NCI-H748 (cell line): ENCODE results near the gene LRRC8B.
A peak's percentile ranks its signal among the peaks of the same experiment; 100 is the strongest.
"Not testable (repeated sequence)": the region's sequence is repeated elsewhere in the genome, so short reads cannot be mapped to it uniquely, and the experiment has no call there.

Source experiments
- DNase-seq: peaks from one replicate; lab custom pipeline; 2025; ENCODE audit not compliant: unreplicated experiment; lab: John Stamatoyannopoulos, UW

The LRRC8B gene

DNA sequence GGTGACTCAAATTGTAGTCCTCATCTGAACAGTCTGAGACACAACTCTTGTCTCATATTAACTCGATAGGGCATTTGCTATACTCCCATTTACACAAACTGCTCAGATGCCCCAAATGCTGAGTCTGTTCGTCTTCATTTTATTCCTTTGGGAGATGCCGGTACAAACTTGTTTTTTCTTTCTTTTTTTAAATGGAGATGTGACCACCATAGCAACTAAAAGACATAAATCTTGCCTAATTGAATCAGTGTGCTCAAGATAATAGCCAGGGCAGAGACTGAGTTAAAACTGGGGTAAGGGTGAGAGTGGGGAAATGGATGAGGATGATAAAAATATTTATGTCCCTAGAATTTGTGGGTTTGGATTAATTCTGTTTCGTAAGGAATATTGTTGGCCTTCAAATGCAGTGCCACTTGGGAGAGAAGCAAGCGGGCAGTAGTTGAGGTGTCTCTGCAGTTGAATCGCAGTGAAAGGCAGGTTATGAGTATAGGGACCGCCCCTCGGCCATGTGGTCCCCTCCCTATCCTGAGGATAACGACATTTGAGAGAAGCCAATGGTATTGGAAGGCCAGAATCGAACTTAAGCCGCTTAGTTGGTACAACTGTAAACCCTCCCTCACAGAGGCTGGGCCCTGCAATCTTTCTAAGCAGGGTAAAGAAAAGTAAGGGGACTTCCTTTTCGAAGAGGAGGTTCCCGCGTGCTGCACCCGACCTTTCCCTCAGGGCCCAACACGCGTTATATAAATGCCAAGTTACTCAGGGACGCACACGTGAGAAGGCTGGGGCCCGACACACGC is 859 bp upstream of the LRRC8B start:
- DNase-seq = peak; percentile 83

DNA sequence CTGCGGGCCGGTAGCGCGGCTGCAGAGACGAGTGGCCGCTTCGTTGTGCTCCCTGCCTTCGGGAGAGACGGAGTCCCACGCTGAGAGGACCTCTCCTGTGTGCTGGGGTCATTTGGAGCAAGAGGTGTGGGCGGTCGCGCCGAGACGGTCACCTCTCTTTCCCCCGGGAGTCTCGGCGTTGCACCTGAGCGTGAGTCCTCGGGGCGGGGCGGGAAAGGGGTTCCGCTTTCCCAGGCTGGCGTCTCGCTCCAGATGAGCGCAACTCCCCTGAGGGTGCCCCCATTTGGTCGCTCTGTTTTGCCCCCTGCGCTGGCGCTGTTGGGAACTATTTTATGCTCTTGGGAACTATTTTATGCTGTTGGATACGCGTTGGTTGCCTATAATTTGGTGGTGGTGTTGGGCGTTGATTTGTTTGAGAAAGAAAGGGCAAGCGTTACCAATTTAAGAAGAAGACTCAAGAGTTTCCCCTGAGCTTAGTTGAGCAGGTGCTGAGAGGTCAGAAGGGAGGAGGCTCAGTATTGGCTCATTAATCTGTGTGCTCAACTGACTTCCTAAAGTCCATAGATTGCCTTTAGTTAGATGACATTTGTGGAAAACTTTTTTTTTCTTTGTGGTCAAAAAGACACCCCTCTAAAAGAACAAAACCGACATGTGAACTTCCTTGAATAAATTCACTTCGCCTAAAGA is 683 bp downstream of the LRRC8B start:
- DNase-seq = peak; percentile 82

DNA sequence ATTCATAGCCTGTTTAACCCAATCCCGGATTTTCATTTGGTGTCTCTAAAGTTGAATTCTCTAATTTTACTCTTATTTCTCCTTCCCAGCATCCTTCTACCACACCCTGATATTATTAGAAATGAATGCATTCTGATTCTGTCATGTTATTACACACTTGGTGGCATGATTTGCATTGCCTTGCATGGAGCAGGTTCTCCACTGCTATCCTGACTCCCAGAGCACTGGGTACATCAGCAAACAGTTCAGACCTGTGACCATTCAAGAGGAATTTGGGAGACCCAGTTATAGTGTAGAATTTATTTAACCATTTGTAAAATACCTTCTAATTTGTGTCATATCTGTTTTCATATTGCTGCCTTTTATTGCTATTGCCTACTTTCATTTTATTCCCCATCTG is 2.6 kb downstream of the LRRC8B start:
- DNase-seq = no peak

DNA sequence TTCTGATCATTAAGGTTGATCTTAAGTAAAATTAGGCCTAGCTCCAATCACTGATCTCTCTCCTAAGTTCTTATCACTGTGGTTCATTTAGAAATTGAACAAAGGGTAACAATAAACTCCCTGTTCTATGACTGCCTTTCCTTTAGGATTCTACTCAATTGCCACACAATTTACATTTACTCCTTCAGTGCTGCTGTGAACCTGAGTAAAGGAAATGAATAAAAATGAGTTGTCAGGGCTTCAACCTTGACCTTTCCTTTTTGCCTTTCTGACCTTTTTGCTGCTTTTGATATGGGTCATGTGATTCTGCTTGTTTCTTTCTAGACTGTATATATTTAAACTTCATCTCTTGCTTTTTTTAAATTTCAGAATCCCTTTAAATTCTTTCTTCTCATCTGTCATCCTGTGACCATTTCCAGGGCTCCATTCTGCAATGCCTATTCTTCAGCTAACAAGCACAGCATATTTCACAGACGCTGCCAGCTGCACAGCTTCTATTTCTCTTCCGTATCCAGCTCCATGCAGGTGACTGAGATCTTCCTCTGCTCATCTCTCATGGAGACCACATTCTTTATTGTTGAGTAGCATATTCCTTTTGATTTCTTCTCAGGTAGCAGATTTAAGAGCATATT is 3.2 kb downstream of the LRRC8B start:
- no peak for DNase-seq

DNA sequence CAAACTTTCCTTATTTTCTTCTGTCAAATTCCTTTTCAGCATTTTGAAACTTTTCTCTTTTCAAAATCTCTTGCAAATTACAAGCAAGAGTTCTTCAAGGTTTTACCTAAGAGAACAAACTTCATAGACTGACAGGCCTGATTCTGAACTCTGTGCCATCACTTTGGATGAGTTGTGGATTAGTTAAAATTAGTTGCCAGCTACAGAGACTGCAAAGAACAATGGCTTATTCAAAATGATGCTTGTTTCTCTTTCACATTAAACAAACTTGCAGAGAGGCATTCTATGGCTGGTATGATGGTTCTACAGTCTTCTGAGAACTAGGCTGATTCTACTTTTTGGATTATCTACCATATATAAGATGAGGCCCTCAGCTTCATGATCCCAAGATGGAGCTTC is 3.8 kb downstream of the LRRC8B start:
- no peak for DNase-seq

DNA sequence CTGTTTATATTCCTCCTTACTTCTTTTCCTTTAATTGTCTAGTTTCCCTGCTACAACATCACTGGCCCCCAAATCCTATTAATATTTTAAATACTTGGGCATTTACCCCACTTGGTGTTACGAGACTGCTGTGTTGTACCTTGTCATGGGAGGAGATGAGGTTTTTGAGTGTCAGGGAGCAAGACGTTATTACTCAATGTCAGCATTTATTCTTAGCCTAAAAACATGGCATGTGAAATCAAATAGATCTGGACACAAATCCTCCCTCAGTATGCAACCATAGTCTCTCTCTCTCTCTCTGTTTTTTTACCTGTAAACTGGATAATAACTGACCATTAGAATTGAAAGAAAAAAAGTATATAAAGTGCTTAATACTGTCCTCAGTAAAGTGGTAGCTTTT is 4.6 kb downstream of the LRRC8B start:
- no peak for DNase-seq

DNA sequence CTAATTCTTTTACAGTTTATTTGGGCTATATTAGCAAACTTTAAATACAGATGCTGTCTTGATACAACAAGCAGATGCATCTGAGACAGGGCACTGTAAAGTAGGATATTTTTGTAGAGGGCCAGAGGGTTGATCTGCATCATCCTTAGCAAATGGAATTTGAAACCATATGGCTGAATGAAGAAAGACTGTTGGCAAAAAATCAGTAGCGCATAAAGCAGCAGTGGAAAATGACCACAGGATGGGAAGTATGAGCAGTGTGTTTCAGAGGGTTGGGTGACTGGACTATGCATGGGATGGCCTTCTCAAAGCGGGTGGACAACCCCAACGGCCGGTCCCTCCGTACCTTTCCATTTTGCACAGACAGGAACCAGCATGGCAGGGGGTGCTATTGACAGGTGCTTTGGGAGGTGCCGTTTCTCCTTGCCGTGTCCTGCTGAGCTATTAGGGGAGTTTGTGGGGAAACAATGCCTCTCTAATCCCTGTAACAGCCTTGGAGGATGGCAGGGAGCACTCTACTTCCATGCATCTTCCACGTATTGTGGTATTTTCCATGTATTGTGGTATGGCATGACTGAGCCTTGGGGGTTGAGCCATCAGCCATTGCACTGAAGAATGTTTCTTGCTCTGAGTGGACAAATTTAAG is 5.9 kb downstream of the LRRC8B start:
- DNase-seq = peak; percentile 2

DNA sequence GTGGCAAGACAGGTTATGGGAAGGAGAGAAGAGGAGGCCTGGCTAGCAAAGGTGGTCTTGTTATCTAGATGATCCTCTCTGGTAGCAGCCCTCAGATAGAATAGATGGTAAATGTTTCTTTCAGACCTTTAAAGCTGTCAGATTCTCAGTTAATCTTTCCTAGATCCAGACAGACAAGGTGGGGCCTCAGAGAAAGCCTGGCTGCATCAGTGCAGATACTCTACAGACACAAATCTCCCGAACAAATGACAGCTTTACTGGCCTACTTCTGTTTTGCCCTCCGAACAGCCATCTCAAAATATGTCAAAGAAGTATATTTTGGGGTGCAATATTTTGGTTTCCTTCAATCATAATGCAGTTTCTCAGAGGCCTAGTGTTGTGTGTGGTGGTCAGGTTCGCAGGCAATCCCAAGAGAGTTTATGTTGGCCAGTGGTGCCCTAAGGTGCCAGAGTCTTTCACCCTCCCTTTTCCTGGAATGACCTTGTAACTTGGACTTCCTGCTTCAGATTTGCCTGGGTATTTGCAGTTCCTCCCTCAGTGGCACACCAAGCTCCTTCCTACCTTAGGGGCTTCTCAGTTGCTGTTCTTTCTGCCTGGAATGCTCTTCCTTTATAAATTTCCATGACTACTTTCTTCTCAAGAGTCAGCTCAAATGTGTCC is 7.0 kb downstream of the LRRC8B start:
- no peak for DNase-seq

DNA sequence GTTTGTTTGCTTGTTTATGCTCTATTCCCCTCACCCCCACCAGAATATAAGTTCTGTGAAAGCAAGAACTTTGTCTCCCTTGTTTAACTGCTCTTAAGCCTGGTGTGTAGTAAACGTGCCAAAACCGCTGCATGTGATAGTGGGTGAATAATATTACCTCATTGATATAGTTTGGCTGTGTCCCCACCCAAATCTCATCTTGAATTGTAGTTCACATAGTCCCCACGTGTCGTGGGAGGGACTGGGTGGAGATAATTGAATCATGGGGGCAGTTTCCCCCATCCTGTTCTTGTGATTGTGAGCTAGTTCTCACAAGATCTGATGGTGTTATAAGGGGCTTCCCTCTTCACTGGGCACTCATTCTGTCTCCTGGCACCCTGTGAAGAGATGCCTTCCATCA is 7.6 kb downstream of the LRRC8B start:
- DNase-seq = no peak

DNA sequence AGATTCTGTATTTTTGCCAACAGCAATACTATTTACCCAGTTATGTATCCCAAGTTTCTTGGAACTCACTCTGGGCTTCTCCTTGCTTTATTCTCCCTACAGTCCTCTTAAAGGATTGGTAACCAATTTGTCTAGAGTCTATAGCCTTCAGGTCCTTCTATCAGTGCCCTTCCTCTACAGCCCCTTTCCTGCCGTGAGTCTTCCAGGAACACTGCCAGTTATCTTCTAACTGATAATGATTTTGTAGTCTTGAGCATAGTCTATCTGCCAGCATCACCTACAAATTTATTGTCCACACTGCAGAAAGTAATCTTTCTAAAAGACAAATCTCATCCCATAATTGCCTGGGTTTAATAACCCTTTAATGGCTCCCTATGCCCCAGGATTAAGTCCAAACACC is 8.2 kb downstream of the LRRC8B start:
- no peak for DNase-seq

DNA sequence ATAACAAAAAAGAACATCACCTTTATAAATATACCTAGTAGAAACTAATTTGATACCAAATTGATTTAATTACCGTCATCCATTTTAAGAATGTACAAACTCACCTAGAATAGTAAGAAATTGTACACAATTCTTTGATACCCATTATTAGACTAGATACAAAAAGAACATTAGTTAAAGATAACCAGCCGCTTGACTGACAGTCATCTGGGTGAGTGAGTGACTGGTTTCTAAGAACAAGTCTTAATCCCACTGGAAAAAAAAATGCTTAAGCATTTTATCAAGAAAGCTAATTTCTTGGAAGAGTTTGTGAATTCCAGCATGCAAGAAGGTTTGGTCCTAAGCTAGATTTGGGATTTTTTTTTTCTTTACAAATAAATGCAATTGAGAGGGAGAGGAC is 10.9 kb downstream of the LRRC8B start:
- DNase-seq = no peak

DNA sequence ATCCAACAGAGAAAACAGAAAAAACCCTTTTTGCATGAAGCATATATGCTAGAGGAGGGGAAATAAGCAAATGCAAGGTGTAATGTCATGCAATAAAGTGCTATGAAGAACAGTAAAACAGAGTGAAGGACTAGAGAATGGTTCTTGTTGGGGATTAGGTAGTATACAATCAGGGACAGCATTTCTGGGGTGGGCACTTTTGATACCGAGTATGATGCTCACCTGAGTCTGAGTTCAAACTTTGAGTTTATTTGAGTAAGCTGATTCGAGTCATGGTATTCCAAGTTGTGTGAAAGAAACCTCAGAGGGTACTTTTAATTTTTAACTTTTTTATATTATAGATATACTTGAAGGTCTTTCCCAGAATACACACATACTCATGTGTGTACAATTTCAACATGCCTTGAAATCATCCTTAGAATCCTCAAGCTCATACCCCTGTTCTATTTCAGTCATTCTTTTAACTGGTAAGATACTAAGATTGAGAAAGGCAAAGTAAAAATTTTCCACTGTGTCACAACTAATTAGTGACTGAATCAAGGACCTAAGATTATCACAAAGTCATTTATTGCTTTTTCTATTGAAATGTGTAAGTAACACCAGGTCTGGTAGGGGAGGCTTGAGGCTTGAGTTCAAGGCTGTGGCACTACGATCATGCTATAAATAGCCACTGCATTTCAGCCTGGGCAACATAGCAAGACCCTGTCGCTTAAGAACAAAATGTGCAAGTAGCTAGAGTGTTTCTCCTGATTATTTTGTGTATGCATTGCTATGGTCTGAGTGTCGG is 12.1 kb downstream of the LRRC8B start:
- no peak for DNase-seq

DNA sequence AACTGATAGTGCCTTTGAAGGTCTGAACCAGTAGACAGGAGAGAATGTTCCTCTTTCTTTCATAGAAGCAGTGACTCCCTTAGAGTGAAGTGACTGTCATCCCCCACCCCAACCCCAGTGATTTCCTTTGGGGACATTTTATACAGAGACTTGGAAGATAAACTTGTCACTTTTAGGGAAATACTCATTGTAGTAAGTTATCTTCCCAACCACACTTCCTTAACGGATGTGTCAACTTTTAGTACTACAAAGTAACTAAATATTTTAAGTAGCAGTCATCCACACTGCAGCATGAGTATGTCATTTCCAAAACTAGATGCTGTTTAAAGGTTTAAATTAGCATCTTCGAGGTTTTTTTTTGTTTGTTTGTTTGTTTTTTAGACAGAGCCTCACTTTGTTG is 13.7 kb downstream of the LRRC8B start:
- no peak for DNase-seq

DNA sequence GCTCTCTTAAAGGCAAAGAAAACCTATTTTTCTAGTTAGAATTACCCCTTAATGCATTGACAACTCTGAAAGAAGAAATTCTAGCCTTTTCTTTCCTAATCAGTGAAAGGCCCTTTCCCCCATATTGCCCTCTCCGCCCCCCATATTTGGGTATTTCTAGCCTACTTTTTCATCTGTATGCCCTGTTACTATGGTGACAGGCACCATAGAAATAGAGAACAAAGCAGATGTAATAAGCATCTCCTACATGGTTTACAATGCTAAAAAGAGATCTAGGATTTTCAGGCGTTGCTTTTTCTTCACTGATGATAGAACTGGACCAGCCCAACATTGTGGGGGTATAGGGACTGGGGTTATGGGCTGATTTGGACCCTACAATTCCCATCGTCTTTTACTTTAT is 14.5 kb downstream of the LRRC8B start:
- no peak for DNase-seq

DNA sequence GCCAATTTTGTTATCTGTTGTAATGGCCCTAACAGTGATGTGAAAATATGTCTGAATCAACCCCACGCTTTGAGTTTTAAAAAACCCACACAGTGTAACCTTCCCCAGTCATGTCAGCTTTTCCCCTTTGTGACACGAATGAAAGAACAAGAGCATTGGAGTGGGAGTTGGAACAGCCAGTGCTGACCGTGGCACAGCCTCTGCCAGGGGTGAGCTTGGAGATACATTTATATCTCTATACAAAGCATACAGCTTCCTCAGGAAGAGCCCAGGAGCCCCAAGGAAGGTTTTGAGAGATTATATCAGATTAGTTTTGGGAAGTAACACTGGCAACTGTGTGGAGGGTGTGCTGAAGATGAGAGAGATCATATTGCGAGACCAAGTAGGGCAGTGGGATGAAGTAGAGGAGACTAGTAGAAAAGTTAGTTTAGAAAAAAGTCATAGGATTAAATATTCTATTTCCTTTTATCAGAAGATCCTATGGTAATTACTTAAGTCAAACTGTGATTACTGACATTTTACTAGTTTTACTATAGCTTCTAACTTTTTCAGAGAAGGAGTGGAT is 15.9 kb downstream of the LRRC8B start:
- DNase-seq = no peak

DNA sequence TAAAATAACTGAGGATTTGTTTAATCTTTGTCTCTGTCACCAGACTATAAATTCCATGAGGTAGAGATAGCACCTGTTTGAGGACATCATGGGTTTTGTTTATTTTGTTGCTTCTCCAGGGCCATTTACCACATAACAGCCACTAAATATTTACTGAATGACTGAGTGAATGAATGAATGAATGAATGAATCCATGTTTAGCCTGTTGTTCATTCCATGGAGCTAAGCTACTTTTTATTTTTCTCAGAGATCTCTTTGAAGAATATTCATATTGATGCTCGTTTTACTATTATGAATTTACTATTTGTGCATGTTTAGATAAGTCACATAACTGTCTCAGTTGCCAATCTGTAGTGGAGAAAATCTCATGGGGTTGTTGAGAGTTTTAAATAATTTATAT is 17.7 kb downstream of the LRRC8B start:
- DNase-seq = no peak

DNA sequence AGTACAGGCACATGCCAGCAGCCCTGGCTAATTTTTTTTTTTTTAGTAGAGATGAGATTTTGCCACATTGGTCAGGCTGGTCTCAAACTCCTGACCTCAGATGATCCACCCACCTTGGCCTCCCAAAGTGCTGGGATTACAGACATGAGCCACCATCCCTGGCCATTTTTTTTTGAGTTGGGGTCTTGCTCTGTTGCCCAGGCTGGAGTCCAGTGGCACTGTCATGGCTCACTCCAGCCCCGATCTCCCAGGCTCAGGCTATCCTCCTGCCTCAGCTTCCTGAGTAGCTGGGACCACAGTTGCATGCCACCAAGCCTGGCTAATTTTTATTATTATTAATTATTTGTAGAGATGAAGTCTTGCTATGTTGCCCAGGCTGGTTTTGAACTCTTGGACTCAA is 19.0 kb downstream of the LRRC8B start:
- DNase-seq = not testable (repeated sequence)

DNA sequence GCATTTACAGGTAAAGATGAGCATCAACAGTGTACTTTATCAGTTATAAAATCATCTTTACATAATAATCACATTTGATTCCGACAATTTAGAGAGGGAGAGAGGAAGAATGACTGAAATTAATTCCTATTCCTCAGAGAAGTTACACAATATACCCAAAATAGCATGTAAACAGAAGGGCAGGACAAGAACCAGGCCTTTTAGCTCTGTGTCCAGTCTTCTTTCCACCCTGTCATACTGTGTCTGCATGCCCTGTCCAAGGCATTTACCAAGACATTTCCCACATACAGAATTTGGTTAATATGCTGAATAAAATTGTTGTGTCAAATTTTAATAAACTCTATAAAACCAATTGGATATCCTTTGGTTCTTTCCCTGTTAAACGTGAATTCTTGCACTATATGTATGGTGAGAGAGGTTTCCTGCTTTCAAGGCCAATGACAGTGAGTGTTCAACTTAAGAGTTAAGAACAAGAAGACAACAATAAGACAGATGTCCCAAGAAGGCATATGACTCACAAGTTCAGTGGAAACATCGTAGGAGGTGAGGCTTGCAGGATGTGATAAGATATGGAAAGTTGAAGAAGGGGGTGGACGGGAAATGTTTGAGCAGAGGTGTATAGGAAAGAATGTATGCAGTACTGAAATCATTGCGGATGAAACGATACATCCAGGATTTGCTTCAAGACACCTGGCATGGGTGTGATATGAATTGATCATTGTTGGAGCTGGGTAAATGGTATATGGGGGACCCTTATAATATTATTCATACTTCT is 20.8 kb downstream of the LRRC8B start:
- DNase-seq = no peak
